HepG2 (cell line): ENCODE measurements around the gene SMPD3. TPM values are rescaled to one million over a fixed set of nuclear protein-coding genes. Genes with fewer than 3 reads are reported as not detected.

Experiments used
- ATAC-seq: fragments of 200-7000 bp; cut with Tn5 transposase; 3 replicates; pipeline ENCODE4 v1.9.1; 2020; ENCODE audit warnings: mild to moderate bottlenecking, moderate library complexity
- BruUV-seq: library from RNA; stranded (reverse); fragments of 400-500 nt; replicated peaks from 2 replicates; lab custom pipeline; 2021; lab: Mats Ljungman, UMichigan
- CTCF ChIA-PET: fragments of 300-600 bp; formaldehyde crosslinking; extraction: SDS; loops from one replicate; lab custom pipeline; 2021; ENCODE audit warnings: low total read pairs, inconsistent platforms, low intra/inter-chr PET ratio; lab: Yijun Ruan, JAX
- POLR2A ChIA-PET: fragments of 350-600 bp; sonication (Branson Sonifier 250); formaldehyde crosslinking; loops from one replicate; lab custom pipeline; 2020; ENCODE audit warnings: antibody characterized with exemption, inconsistent platforms; lab: Yijun Ruan, JAX
- DNase-seq: peaks from one replicate; pipeline ENCODE4 v3.0.0-alpha.2; 2015; ENCODE audit warnings: low spot score
- FAIRE-seq: peaks from 3 replicates; lab custom pipeline; 2011; peaks lifted over from hg19 to GRCh38; lab: Jason Lieb, UNC
- H2AFZ ChIP-seq: one replicate; pipeline ENCODE4 v1.6.1; 2011; ENCODE audit warnings: low read length, inconsistent platforms
- H3K27ac ChIP-seq: fragments of 300-600 bp; 3 replicates; pipeline ENCODE4 v1.8.0; 2011; ENCODE audit warnings: mixed run types, mild to moderate bottlenecking, mixed read lengths, low read length, inconsistent platforms; ENCODE audit not compliant: insufficient read depth; ENCODE audit errors: extremely low read length
- H3K27me3 ChIP-seq, 2 experiments: fragments of 200-600 bp in 1 of 2; 2 replicates in 1 of 2; 3 replicates in 1 of 2; pipeline versions ENCODE4 v1.6.0 to v1.8.0; 2011; ENCODE audit warnings: low read length in 2 of 2, mild to moderate bottlenecking in 2 of 2, moderate library complexity in 2 of 2, inconsistent platforms in 1 of 2; ENCODE audit not compliant: insufficient read depth in 2 of 2, control insufficient read depth in 1 of 2
- H3K36me3 ChIP-seq, 2 experiments: fragments of 200-600 bp in 1 of 2; replicated peaks in 1 of 2; 2 replicates in 1 of 2; 3 replicates in 1 of 2; pipeline versions ENCODE4 v1.5.1 to v1.8.0; 2011; ENCODE audit warnings: low read length in 2 of 2, inconsistent platforms in 1 of 2; ENCODE audit not compliant: insufficient read depth in 2 of 2, control insufficient read depth in 1 of 2
- H3K4me1 ChIP-seq: 2 replicates; pipeline ENCODE4 v1.5.1; 2012; ENCODE audit warnings: low read length, inconsistent platforms; ENCODE audit not compliant: insufficient read depth
- H3K4me2 ChIP-seq: 2 replicates; pipeline ENCODE4 v1.6.0; 2011; ENCODE audit warnings: low read depth, low read length, inconsistent platforms
- H3K4me3 ChIP-seq, 3 experiments: fragments of 200-600 bp in 1 of 3; sonication (generic), shearing (Covaris generic) in 1 of 3; replicated peaks in 1 of 3; 2 replicates each; pipeline ENCODE4 v1.5.1; 2011 to 2016; ENCODE audit warnings: low read length in 3 of 3, inconsistent platforms in 2 of 3, low read depth in 2 of 3, mild to moderate bottlenecking in 2 of 3, control low read depth in 1 of 3, mixed read lengths in 1 of 3; ENCODE audit not compliant: insufficient read depth in 1 of 3
- H3K79me2 ChIP-seq: one replicate; pipeline ENCODE4 v1.6.1; 2011; ENCODE audit warnings: low read length, inconsistent platforms; ENCODE audit not compliant: insufficient read depth
- H3K9ac ChIP-seq: 2 replicates; pipeline ENCODE4 v1.6.0; 2011; ENCODE audit warnings: mild to moderate bottlenecking, low read depth, low read length, inconsistent platforms; ENCODE audit not compliant: insufficient read depth
- H3K9me3 ChIP-seq: 2 replicates; pipeline ENCODE4 v1.5.1; 2012; ENCODE audit warnings: mild to moderate bottlenecking, low read length
- H4K20me1 ChIP-seq: 2 replicates; pipeline ENCODE4 v1.6.0; 2011; ENCODE audit warnings: inconsistent platforms, mild to moderate bottlenecking, low read length, moderate library complexity; ENCODE audit not compliant: insufficient read depth
- FOXM1 ChIP-seq: sonication (generic); formaldehyde crosslinking; IDR thresholded peaks from 2 replicates; pipeline ENCODE4 v1.5.0; 2020; ENCODE audit warnings: missing genetic modification reagents
- KAT2B ChIP-seq: fragments of 150-350 bp; IDR thresholded peaks from 2 replicates; pipeline ENCODE4 v1.6.1; 2014; ENCODE audit warnings: low read depth, low read length, borderline replicate concordance
- MYNN ChIP-seq: sonication (generic); formaldehyde crosslinking; IDR thresholded peaks from 2 replicates; pipeline ENCODE4 v1.4.0; 2020; ENCODE audit warnings: mild to moderate bottlenecking, low read depth, missing genetic modification reagents
- SOX5 ChIP-seq: IDR thresholded peaks from 2 replicates; pipeline ENCODE4 v1.6.1; 2016; ENCODE audit warnings: borderline replicate concordance
- WIZ ChIP-seq: sonication (generic); formaldehyde crosslinking; IDR thresholded peaks from 2 replicates; pipeline ENCODE4 v1.5.1; 2020; ENCODE audit warnings: mild to moderate bottlenecking, missing genetic modification reagents
- ZNF451 ChIP-seq: sonication (generic); formaldehyde crosslinking; IDR thresholded peaks from 2 replicates; pipeline ENCODE4 v1.5.0; 2020; ENCODE audit warnings: mild to moderate bottlenecking, missing genetic modification reagents
- ZNF747 ChIP-seq: sonication (generic); formaldehyde crosslinking; IDR thresholded peaks from 2 replicates; pipeline ENCODE4 v1.8.1; 2023; ENCODE audit warnings: missing genetic modification reagents, mild to moderate bottlenecking, borderline replicate concordance
- ZNF75D ChIP-seq: sonication (generic); formaldehyde crosslinking; IDR thresholded peaks from 2 replicates; pipeline ENCODE4 v1.8.1; 2023; ENCODE audit warnings: missing genetic modification reagents, mild to moderate bottlenecking, borderline replicate concordance
- WGBS: methylation state at CpG from one replicate; pipeline ENCODE4 v1.1.6; 2017; ENCODE audit warnings: low lambda C conversion rate; 5-methylcytosine and 5-hydroxymethylcytosine counted together
- in situ Hi-C: cut with HindIII; loops from 2 replicates; pipeline ENCODE4 v1.10.0; 2017; ENCODE audit warnings: low pct_unique_long_range_greater_than_20kb; ENCODE audit not compliant: extremely low pct_ligation_motif_present
- intact Hi-C: fragments of 100-400 bp; cut with micrococcal nuclease; formaldehyde crosslinking; loops from one replicate; pipeline ENCODE4 v1.10.0; 2022; ENCODE audit not compliant: unreplicated experiment
- polyA plus RNA-seq, 8 experiments: library from polyadenylated mRNA; depleted of rRNA in 3 of 8; stranded (reverse) in 7 of 8; unstranded in 1 of 8; fragments of >200 nt; fragmentation: Illumina TruSeq in 4 of 8; extraction: Trizol in 4 of 8; gene quantifications; 2 replicates each; pipeline versions ENCODE4 v1.2.1 to v1.2.3, GENCODE V29; 2011 to 2016; ENCODE audit warnings: low read depth in 4 of 8, missing spikeins in 1 of 8, mixed read lengths in 1 of 8; ENCODE audit not compliant: insufficient read depth in 1 of 8
- total RNA-seq, 5 experiments: library from RNA; depleted of rRNA; stranded (reverse); fragments of >200 nt; fragmentation: Illumina TruSeq; extraction: Trizol; gene quantifications; 2 replicates each; pipeline ENCODE4 v1.2.3, GENCODE V29; 2016; ENCODE audit warnings: low read depth in 1 of 5
- TF ChIP-seq, protein P1 (sequence below): sonication (generic); formaldehyde crosslinking; IDR thresholded peaks from 2 replicates; pipeline ENCODE4 v1.4.0; 2020; ENCODE audit warnings: missing genetic modification reagents
- TF ChIP-seq, protein P2 (sequence below): sonication (generic); formaldehyde crosslinking; IDR thresholded peaks from 2 replicates; pipeline ENCODE4 v1.4.0; 2020; ENCODE audit warnings: missing genetic modification reagents, borderline replicate concordance

The SMPD3 gene
- total and polyA plus RNA-seq, 2 of the 13 experiments (the other 11 are each of a cell fraction or from before 2014, with no cell fraction given): 0.07 to 0.32 TPM

DNA sequence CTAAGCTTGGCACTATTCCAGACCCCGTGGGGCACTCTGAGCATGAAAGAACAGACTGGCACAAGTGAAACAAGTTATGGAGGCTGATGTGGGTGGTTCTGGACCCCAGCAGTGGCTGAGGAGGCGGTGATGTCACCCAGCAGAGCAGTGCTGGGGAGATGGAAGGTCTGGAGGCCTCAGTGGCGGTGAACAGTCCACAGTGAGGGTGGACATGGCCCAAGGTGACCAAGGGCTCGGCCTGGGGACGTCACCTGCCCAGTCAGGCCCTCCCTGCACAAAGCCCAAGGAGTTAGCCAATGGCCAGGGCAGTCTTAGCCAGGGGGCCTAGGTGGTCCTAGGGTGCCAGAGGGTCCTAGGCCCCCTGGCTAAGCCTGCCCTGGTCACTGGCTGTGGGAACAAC, 24.5 kb downstream of the SMPD3 start:
- Histone ChIP-seq H4K20me1 (no peaks in the 10 kb centered on the region), H3K4me2 (no peak overlapping the region), H3K4me3 (no peak overlapping the region), H3K36me3 (no peaks in the 10 kb centered on the region), H3K4me1 (no peaks in the 10 kb centered on the region), H2AFZ (no peak overlapping the region), H3K27ac (no peak overlapping the region), H3K9me3 (no peaks in the 10 kb centered on the region), H3K79me2 (no peaks in the 10 kb centered on the region), H3K27me3 (peaks cover 5 to 11% of the 10 kb centered on the region in 2 experiments; a peak in 3 of 5 replicates), H3K9ac (no peak overlapping the region)
- POLR2A ChIA-PET: no interaction called here
- intact Hi-C loops (no loop called here), in situ Hi-C loops (no loop called here)
- DNase-seq: no peak
- no TSS peak for BruUV-seq
- TF ChIP-seq ZNF747 (CRISPR knock-in tag) (no peak), FOXM1 (CRISPR knock-in tag) (no peak), WIZ (CRISPR knock-in tag) (no peak), MYNN (CRISPR knock-in tag) (no peak)
- TF ChIP-seq, protein P1, sequence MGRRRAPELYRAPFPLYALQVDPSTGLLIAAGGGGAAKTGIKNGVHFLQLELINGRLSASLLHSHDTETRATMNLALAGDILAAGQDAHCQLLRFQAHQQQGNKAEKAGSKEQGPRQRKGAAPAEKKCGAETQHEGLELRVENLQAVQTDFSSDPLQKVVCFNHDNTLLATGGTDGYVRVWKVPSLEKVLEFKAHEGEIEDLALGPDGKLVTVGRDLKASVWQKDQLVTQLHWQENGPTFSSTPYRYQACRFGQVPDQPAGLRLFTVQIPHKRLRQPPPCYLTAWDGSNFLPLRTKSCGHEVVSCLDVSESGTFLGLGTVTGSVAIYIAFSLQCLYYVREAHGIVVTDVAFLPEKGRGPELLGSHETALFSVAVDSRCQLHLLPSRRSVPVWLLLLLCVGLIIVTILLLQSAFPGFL (CRISPR knock-in tag): no peak
- no peak for FAIRE-seq
- CTCF ChIA-PET: no interaction called here
- ATAC-seq: no peak
- 7% methylated on average over 4 of the region's 5 CpGs for whole genome bisulfite sequencing

DNA sequence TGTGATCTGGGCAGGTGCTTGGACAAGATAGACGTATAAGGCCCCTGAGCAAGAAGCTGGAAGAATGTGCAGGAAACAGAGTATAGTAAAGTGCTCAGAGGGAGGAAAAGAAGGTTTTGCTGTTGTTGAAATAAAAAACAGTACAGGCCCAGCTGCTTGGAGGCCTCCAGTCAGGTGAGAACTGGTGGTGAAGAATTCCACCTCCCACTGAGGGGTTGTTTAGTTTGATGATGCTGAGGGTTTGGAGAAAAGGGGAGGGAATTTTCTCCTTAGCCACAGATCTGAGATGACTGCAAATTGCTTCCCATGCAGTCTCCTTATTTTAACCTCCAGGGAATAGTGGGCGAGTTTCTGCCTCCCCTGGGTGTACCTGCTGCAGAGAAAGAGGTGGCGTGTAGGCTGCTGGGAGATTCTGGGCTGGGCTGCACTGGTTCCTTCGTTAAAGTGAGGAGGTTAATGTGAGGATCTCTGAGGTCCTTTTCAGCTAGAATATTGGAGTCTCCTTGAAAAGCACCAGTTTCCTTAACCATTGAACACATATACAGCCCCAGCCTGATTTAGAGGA, 25.8 kb downstream of the SMPD3 start:
- 0% methylated on average over 4 of the region's 4 CpGs for WGBS

More for the DNA sequence above, 25.8 kb downstream of the SMPD3 start:
- no peak for DNase-seq
- no peak overlapping the region for H2AFZ ChIP-seq
- intact Hi-C loops: no loop called here
- no peak overlapping the region for H3K4me3 ChIP-seq
- H3K36me3 ChIP-seq: no peaks in the 10 kb centered on the region
- POLR2A ChIA-PET: no interaction called here
- H3K27me3 ChIP-seq: peaks cover 4 to 9% of the 10 kb centered on the region in 2 experiments; a peak in 3 of 5 replicates
- no peak overlapping the region for H3K27ac ChIP-seq
- FAIRE-seq: no peak
- no TSS peak for BruUV-seq
- H3K9ac ChIP-seq: no peak overlapping the region
- H3K9me3 ChIP-seq: no peaks in the 10 kb centered on the region
- H4K20me1 ChIP-seq: no peaks in the 10 kb centered on the region
- no peak overlapping the region for H3K4me2 ChIP-seq
- in situ Hi-C loops: no loop called here
- CTCF ChIA-PET: no interaction called here
- no peak for TF ChIP-seq ZNF451 (CRISPR knock-in tag)
- TF ChIP-seq KAT2B: no peak
- TF ChIP-seq ZNF75D (CRISPR knock-in tag): no peak
- no peak for TF ChIP-seq SOX5
- TF ChIP-seq, protein P2, sequence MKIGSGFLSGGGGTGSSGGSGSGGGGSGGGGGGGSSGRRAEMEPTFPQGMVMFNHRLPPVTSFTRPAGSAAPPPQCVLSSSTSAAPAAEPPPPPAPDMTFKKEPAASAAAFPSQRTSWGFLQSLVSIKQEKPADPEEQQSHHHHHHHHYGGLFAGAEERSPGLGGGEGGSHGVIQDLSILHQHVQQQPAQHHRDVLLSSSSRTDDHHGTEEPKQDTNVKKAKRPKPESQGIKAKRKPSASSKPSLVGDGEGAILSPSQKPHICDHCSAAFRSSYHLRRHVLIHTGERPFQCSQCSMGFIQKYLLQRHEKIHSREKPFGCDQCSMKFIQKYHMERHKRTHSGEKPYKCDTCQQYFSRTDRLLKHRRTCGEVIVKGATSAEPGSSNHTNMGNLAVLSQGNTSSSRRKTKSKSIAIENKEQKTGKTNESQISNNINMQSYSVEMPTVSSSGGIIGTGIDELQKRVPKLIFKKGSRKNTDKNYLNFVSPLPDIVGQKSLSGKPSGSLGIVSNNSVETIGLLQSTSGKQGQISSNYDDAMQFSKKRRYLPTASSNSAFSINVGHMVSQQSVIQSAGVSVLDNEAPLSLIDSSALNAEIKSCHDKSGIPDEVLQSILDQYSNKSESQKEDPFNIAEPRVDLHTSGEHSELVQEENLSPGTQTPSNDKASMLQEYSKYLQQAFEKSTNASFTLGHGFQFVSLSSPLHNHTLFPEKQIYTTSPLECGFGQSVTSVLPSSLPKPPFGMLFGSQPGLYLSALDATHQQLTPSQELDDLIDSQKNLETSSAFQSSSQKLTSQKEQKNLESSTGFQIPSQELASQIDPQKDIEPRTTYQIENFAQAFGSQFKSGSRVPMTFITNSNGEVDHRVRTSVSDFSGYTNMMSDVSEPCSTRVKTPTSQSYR (CRISPR knock-in tag): no peak
- H3K79me2 ChIP-seq: no peaks in the 10 kb centered on the region
- H3K4me1 ChIP-seq: no peaks in the 10 kb centered on the region
- ATAC-seq: no peak
